GM23338 (cell line): ENCODE results near the gene SLIT2. TPM values are rescaled to one million over a fixed set of nuclear protein-coding genes. Genes with fewer than 3 reads are reported as not detected.

Source experiments
- ATAC-seq: fragments of 200-7000 bp; cut with Tn5 transposase; 3 replicates; pipeline ENCODE4 v1.9.1; 2020
- DNase-seq: peaks from one replicate; pipeline ENCODE4 v3.0.0-alpha.2; 2015; ENCODE audit warnings: low spot score
- H2AFZ ChIP-seq: fragments of 200-600 bp; sonication (generic); 2 replicates; pipeline ENCODE4 v1.8.0; 2016; ENCODE audit warnings: antibody characterized with exemption, mild to moderate bottlenecking, moderate library complexity
- H3F3A ChIP-seq: fragments of 200-600 bp; sonication (generic); replicated peaks from 2 replicates; pipeline ENCODE4 v1.8.0; 2017; ENCODE audit warnings: antibody characterized with exemption, mixed run types, low read depth
- H3K27ac ChIP-seq: fragments of 200-600 bp; sonication (generic); 2 replicates; pipeline ENCODE4 v1.6.1; 2016; ENCODE audit warnings: low read depth
- H3K27me3 ChIP-seq: fragments of 200-600 bp; sonication (generic); 2 replicates; pipeline ENCODE4 v1.8.0; 2016; ENCODE audit warnings: mild to moderate bottlenecking, mixed run types, moderate library complexity; ENCODE audit not compliant: insufficient read depth
- H3K36me3 ChIP-seq: fragments of 200-600 bp; sonication (generic); 2 replicates; pipeline ENCODE4 v1.8.0; 2016; ENCODE audit warnings: mild to moderate bottlenecking; ENCODE audit not compliant: insufficient read depth
- H3K4me1 ChIP-seq: fragments of 200-600 bp; sonication (generic); 2 replicates; pipeline ENCODE4 v1.8.0; 2016; ENCODE audit warnings: mild to moderate bottlenecking, moderate library complexity; ENCODE audit not compliant: insufficient read depth
- H3K4me2 ChIP-seq: fragments of 200-600 bp; sonication (generic); 2 replicates; pipeline ENCODE4 v1.7.1; 2017; ENCODE audit warnings: mixed run types
- H3K4me3 ChIP-seq: fragments of 200-600 bp; sonication (generic); 2 replicates; pipeline ENCODE4 v1.6.1; 2016; ENCODE audit warnings: mixed run types
- H3K79me2 ChIP-seq: fragments of 200-600 bp; sonication (generic); replicated peaks from 2 replicates; pipeline ENCODE4 v1.8.0; 2017; ENCODE audit warnings: mild to moderate bottlenecking; ENCODE audit not compliant: insufficient read depth
- H3K9me2 ChIP-seq: fragments of 200-600 bp; sonication (generic); 2 replicates; pipeline ENCODE4 v1.8.0; 2017; ENCODE audit not compliant: insufficient read depth
- H4K20me1 ChIP-seq: fragments of 200-600 bp; sonication (generic); replicated peaks from 2 replicates; pipeline ENCODE4 v1.8.0; 2017; ENCODE audit warnings: mild to moderate bottlenecking; ENCODE audit not compliant: insufficient read depth
- H3K27ac Mint-ChIP-seq: 2 replicates; pipeline ENCODE4 v1.8.0; 2020; ENCODE audit warnings: inconsistent platforms, mild to moderate bottlenecking, moderate library complexity, mixed read lengths
- H3K27me3 Mint-ChIP-seq: 3 replicates; pipeline ENCODE4 v1.8.0; 2022; ENCODE audit warnings: low read depth, mild to moderate bottlenecking, moderate library complexity, mixed read lengths, inconsistent platforms; ENCODE audit not compliant: insufficient read depth, poor library complexity
- H3K36me3 Mint-ChIP-seq: 3 replicates; pipeline ENCODE4 v1.8.0; 2021; ENCODE audit warnings: low read depth, mild to moderate bottlenecking, inconsistent platforms, moderate library complexity, mixed read lengths
- H3K4me1 Mint-ChIP-seq: 3 replicates; pipeline ENCODE4 v1.8.0; 2020; ENCODE audit warnings: mild to moderate bottlenecking, inconsistent platforms, mixed read lengths
- H3K4me3 Mint-ChIP-seq: 3 replicates; pipeline ENCODE4 v1.8.0; 2021; ENCODE audit warnings: moderate library complexity, mild to moderate bottlenecking, inconsistent platforms, mixed read lengths
- H3K9me3 Mint-ChIP-seq: 3 replicates; pipeline ENCODE4 v1.8.0; 2020; ENCODE audit warnings: moderate library complexity, mild to moderate bottlenecking, inconsistent platforms, mixed read lengths
- CTCF ChIP-seq, 2 experiments: fragments of 200-600 bp in 1 of 2; sonication (generic) in 1 of 2; conservative IDR thresholded peaks; 2 replicates each; pipeline versions ENCODE4 v1.5.1 to v1.6.1; 2016 to 2017; ENCODE audit warnings: antibody characterized with exemption in 2 of 2, low read depth in 2 of 2, mild to moderate bottlenecking in 2 of 2, moderate library complexity in 1 of 2
- ETS1 ChIP-seq: IDR thresholded peaks from 2 replicates; pipeline ENCODE4 v1.6.1; 2016; ENCODE audit warnings: antibody characterized with exemption
- EZH2 ChIP-seq: fragments of 200-600 bp; sonication (generic); IDR thresholded peaks from one replicate; pipeline ENCODE4 v1.8.0; 2017; ENCODE audit warnings: antibody characterized with exemption, mild to moderate bottlenecking, low read depth; ENCODE audit not compliant: unreplicated experiment
- EZH2phosphoT487 ChIP-seq: fragments of 200-600 bp; sonication (generic); IDR thresholded peaks from one replicate; pipeline ENCODE4 v1.8.1; 2018; ENCODE audit warnings: antibody characterized with exemption; ENCODE audit not compliant: unreplicated experiment
- JUNB ChIP-seq: IDR thresholded peaks from one replicate; pipeline ENCODE4 v1.6.1; 2016; ENCODE audit warnings: antibody characterized with exemption; ENCODE audit not compliant: unreplicated experiment
- NANOG ChIP-seq: IDR thresholded peaks from 2 replicates; pipeline ENCODE4 v1.6.1; 2016; ENCODE audit warnings: antibody characterized with exemption, borderline replicate concordance
- POLR2AphosphoS5 ChIP-seq: IDR thresholded peaks from 2 replicates; pipeline ENCODE4 v1.6.1; 2016; ENCODE audit warnings: antibody characterized with exemption, low read depth
- REST ChIP-seq: IDR thresholded peaks from one replicate; pipeline ENCODE4 v1.6.1; 2018; ENCODE audit warnings: antibody characterized with exemption; ENCODE audit not compliant: unreplicated experiment
- ZNF114 ChIP-seq: fragments of 250-450 bp; sonication (Bioruptor Pico); IDR thresholded peaks from 2 replicates; pipeline ENCODE4 v1.5.0; 2020; ENCODE audit warnings: mild to moderate bottlenecking, moderate library complexity
- ZNF331 ChIP-seq: fragments of 250-450 bp; sonication (Bioruptor Pico); IDR thresholded peaks from 2 replicates; pipeline ENCODE4 v1.5.0; 2020; ENCODE audit warnings: low read depth, mild to moderate bottlenecking, moderate library complexity
- ZNF462 ChIP-seq: fragments of 250-450 bp; sonication (Bioruptor Pico); IDR thresholded peaks from 2 replicates; pipeline ENCODE4 v1.5.0; 2020; ENCODE audit warnings: mild to moderate bottlenecking, moderate library complexity
- polyA plus RNA-seq: library from polyadenylated mRNA; unstranded; fragments of >200 nt; fragmentation: Nextera tagmentation; extraction: Ambion mirVana; gene quantifications from 2 replicates; pipeline ENCODE4 v1.2.1, GENCODE V29; 2016
- total RNA-seq: library from RNA; depleted of rRNA; stranded (reverse); fragments of >200 nt; shearing (Covaris generic); gene quantifications from 2 replicates; pipeline ENCODE4 v1.2.3, GENCODE V29; 2014

Gene SLIT2
- total and polyA plus RNA-seq, 2 experiments from 2014 or later: 5.2 to 5.6 TPM

GRCh38 chr4:20281453-20281852, 29.7 kb downstream of the SLIT2 start:
- no peaks in the 10 kb centered on the region for H3K9me3 Mint-ChIP-seq
- peaks cover under 1% of the 10 kb centered on the region for H3K27me3 Mint-ChIP-seq
- no peak for ATAC-seq
- no peak overlapping the region for H3K27ac Mint-ChIP-seq
- H3K27me3 ChIP-seq: no peaks in the 10 kb centered on the region
- no peaks in the 10 kb centered on the region for H3K36me3 ChIP-seq
- TF ChIP-seq ETS1 (no peak), ZNF462 (CRISPR knock-in tag) (no peak), EZH2phosphoT487 (no peak), ZNF331 (no peak), CTCF (conservative IDR thresholded peaks at IDR 0.05; ENCODE audit: low read depth in 2 of 2) (no peak), POLR2AphosphoS5 (no peak), ZNF114 (CRISPR knock-in tag) (no peak), EZH2 (no peak), REST (no peak), JUNB (no peak), NANOG (no peak)
- no peaks in the 10 kb centered on the region for H3K79me2 ChIP-seq
- peak overlapping the region; percentile 11; the same call in 1 of the 2 replicates for H3K27ac ChIP-seq
- DNase-seq: peak; percentile 27
- no peak overlapping the region for H3K4me3 ChIP-seq
- peaks cover 53% of the 10 kb centered on the region for H3K4me1 Mint-ChIP-seq
- H3K4me2 ChIP-seq: no peak overlapping the region
- H3K36me3 Mint-ChIP-seq: no peaks in the 10 kb centered on the region
- no peak overlapping the region for H3K4me3 Mint-ChIP-seq
- no peaks in the 10 kb centered on the region for H4K20me1 ChIP-seq
- peaks cover 30% of the 10 kb centered on the region for H3K4me1 ChIP-seq
- H2AFZ ChIP-seq: no peak overlapping the region
- no peaks in the 10 kb centered on the region; the same call in 1 of the 2 replicates for H3K9me2 ChIP-seq
- no peaks in the 10 kb centered on the region for H3F3A ChIP-seq
